SIG-M5 treated with dmso at 0.1 percent for 504 hours (cell line): ENCODE data around the gene SYT9.

Experiments
- DNase-seq: peaks from one replicate; lab custom pipeline; 2025; ENCODE audit not compliant: unreplicated experiment; lab: John Stamatoyannopoulos, UW

SYT9 gene

DNA sequence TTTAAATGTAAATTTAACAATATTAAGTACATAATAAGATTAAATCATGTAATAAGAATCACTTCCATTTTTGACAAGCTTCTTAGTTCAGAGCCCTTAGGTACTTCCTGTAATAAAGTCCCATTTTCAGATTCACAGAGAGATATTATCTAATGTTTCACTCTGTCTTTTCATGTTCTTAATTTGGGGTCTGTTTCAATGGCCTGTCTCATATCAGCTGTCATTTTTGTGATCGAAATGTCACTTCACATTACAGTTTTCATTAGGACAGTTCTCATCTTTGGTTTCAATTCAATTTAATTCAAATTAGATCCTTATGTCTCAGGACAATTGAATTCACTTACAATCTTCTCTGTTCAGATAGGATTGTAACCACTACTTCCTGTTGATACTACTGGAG, 211.0 kb downstream of the SYT9 start:
- DNase-seq, result no peak

DNA sequence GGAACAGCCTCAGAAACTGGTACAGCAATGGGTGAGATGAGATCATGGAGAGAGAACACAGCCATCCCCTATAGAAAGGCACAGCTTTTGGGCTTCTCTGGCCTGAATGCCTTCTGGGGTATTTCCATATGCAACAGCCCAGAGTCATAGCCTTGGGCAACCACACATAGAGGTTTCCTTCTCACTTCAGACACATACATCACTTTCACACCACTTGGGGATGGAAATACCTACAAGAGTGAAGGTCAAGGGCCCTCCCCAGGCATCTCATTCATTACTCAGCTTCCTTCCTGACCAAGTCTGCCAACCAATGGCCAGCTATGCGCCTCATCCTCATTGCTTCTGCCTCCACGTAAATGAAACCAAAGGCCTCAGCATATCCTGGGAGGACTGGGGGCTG, 215.9 kb downstream of the SYT9 start:
- no peak for DNase-seq

DNA sequence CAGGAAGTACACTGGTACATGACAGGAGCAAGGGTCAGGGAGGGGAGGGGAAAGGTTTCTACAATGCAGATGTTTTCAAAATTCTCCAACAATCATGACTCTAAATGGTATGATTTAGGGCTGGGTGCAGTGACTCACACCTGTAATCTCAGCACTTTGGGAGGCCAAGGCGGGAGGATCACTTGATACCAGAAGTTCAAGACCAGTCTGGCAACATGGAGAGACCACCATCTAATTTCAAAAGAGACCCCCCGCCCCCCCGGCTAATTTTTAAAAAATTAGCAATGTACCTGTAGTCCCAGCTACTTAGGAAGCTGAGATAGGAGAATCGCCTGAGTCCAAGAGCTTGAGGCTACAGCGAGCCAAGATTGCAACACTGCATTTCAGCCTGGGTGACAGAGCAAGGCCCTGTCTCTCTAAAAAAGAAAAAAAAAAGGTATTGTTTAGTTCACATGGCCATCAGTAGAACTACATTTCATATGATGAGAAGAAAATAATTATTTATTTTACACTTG, 217.7 kb downstream of the SYT9 start:
- no peak for DNase-seq

DNA sequence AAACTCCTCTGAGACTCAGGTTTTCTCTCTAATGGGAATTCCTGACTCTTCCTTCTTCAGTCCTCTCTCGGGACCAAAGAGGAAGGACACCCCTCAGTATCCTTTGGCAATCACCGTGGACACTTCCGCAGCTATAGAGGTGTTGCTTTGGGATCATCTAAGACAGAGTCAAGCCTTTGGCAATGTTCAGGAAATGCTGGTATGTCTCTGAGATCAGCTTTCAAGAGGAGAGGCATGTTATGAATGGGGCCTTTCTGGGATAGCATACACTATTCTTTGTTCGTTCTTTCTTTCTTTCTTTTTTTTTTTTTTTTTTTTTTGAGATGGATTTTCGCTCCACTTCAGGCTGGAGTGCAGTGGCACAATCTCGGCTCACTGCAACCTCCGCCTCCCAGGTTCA, 219.4 kb downstream of the SYT9 start:
- no peak for DNase-seq

DNA sequence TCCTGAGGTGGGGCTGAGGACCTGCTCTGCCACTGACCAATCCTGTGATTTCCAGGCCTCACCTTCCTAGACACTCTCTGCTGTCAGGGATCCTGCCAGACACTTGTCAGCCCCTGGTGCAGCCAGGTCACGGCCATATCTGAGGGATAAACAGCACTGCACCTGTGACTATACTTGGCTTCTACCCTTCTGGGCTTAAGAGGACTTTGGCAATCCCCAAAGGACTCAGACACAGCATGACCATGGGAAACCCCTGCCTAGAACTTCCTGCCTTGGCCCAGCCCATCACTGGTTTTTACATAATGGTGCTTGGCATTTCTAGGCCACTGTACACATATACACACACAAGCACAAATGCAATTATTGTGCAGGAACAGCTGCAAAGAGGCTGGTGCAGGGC, 222.0 kb downstream of the SYT9 start:
- no peak for DNase-seq

- DNase-seq, result no peak
Observed at GRCh38 chr11:7480113-7480512, 228.4 kb downstream of the SYT9 start.

- no peak for DNase-seq
Observed at GRCh38 chr11:7484131-7484530, 232.4 kb downstream of the SYT9 start.

DNA sequence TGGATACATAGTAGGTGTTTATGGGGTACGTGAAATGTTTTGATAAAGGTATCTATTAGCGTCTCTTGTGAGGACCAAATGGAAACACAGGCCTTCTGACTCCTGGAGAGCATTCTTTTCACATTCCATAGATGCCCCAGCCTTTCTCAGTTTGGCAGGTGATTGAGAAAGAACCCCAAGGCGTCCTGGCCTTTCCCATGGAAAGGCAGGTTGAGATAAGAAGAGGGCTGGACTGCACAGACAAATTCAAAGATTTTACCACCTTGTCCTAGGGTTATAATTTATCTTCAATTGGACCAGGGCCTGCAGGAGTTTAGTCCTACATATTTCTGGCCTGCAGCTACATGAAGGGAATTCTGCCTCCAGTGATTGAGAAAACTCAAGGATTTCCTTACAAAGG, 232.9 kb downstream of the SYT9 start:
- DNase-seq, result no peak

DNA sequence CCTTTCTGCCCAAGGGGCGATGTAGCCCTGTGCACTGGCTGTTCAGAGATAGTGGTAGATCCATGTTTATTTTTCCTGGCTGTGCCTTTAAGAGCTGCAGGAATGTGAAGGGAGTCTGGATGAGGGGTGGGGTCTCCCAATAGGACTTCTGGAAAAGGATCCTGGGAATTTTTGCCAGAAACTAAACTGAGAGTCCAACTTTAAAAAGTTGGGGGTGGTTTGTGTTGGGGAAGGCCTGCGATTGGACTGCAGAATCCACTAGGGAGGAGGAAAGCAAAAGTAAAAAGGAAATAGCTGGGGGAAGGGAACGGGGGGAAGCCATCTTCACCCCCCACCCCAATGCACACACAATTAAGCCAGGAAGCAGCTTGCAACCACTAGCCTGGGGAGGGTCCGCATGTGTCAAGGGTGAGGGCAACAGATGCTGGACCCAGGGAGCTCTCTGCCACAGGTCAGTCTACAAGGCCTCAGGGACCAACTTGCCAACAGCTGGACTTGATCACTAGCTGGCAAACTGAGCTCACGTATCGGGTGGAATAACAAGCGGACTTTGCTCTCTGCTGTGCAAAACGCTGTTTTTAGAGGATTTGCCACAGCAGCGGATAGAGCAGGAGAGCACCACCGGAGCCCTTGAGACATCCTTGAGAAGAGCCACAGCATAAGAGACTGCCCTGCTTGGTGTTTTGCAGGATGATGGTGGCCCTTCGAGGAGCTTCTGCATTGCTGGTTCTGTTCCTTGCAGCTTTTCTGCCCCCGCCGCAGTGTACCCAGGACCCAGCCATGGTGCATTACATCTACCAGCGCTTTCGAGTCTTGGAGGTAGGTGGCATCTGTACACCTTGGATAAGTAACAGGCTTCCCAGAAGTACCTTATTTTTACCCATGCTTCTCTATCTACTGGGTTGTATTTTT, 233.7 kb downstream of the SYT9 start, which contains the start of gene OLFML1:
TSS of gene OLFML1 (plus strand) at position 321 of the 912 bp plus-strand sequence. CDS start at position 691, 370 bp downstream.
- no peak for DNase-seq

GRCh38 chr11:7486098-7486780, 234.5 kb downstream of the SYT9 start:
- DNase-seq, result no peak

DNA sequence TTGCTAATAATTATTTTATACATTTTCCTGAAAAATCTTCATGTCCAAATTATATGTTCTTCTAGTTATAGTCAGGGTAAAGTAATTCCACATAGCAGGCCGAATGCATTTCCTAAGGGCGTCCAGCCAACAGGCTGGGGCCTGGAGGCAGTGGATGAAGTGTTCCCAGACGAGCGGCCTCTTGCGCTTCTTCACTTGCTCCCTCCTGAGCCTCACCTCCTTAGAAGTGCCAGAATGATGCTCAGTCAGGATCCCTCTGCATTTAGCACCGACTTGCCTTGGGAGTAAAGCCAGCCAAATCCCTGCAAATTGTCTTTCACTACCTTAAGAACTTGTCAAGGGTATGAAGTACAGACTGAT, 235.1 kb downstream of the SYT9 start:
- no peak for DNase-seq

- DNase-seq, result no peak
Observed at GRCh38 chr11:7487360-7487759, 235.7 kb downstream of the SYT9 start.

DNA sequence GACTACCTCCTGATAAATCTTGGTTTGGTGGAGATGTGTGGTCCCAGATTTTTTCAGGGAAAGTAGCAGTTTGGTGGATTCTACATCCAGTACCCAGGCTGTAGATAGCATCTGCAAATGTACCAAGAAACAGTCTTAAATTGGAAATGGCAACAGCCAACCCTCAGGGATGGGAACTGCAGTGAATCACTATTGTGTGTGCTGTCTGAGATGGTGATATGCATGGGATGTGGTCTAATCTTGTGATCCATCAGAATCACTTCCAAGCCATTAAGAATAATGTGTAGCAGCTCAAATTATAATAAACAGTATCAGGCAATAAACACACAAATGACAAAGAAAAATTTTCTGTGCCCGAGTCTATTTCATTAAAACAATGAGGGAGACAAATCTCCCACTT, 237.0 kb downstream of the SYT9 start:
- DNase-seq, result no peak

- DNase-seq, result peak; percentile 11
Observed at GRCh38 chr11:7489376-7489775, 237.7 kb downstream of the SYT9 start.

GRCh38 chr11:7490054-7490453, 238.3 kb downstream of the SYT9 start:
- DNase-seq, result no peak

DNA sequence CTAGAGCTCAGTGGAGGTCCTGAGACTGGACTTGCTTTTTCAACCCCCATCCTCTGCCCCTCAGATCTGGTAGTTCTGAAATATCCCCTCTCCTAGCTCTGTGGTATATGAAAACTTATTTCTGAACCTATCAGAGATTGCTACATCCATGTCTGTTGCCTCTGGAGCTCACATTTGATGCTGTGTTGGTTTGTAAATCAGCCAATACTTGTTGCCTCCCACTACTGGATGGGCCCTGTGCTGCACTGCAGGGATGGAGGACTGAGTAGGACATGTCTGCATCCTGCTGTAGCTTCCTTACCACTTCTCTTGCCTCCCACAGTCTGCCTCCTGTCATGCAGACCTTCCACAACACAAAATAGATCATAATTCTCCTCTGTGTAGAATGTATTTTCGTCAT, 238.8 kb downstream of the SYT9 start:
- DNase-seq, result no peak

GRCh38 chr11:7492253-7492652, 240.5 kb downstream of the SYT9 start:
- no peak for DNase-seq

DNA sequence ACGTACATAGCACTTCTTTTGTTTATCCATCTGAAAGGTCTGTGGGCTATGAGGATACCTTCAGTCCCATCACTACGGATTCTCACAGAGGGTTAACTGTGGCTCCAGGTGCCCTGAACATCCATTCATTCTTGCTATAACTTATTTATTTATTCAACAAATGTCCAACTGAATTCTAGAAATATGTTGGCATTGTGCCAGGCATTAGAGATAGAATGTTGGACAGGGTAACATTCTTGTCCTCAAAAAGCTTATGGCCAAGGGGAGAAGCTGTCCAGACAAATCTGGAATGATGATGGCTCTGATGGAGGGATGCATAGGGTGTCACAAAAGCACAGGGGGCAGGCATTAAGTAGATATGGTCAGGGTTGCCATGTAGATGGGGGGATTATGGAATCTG, 242.0 kb downstream of the SYT9 start:
- DNase-seq, result no peak

DNA sequence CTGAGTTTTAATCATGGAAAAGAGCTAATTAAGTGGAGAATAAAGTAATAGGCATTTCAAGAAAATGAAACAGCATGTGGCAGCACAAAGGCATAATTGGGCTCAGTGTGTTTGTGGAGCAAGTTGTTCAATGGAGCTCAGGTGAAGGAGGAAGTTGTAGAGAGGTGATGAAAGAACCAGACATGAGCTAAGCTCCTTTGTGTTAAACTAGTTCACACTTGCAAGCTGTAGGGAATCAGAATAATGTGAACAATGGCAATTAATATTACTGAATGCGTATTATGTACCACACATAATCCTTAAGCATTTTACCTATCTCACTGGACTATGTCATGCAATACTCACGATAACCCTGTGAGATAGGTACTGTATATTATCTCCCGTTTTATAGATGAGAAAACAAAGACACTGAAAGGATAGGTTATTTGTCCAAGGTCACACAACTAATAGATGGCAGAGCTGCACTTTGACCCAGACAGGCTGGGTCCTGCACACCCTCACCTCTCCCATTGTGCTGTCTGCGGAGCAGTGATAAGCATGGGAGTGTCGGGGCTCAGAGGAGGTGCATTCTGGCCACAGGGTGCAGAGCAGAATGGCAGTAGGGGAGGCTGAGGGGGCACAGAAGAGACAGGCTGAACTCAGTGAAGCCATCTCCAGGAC, 242.5 kb downstream of the SYT9 start:
- DNase-seq, result no peak

GRCh38 chr11:7495882-7496551, 244.3 kb downstream of the SYT9 start:
- peak; percentile 80 for DNase-seq

GRCh38 chr11:7498193-7498592, 246.5 kb downstream of the SYT9 start:
- DNase-seq, result no peak
